ENCODE data around the gene RAPGEF1. TPM values are rescaled to one million over a fixed set of nuclear protein-coding genes. Genes with fewer than 3 reads are reported as not detected.

RAPGEF1 gene
- total RNA-seq, 2 experiments from 2014 or later = 118 to 243 TPM

DNA sequence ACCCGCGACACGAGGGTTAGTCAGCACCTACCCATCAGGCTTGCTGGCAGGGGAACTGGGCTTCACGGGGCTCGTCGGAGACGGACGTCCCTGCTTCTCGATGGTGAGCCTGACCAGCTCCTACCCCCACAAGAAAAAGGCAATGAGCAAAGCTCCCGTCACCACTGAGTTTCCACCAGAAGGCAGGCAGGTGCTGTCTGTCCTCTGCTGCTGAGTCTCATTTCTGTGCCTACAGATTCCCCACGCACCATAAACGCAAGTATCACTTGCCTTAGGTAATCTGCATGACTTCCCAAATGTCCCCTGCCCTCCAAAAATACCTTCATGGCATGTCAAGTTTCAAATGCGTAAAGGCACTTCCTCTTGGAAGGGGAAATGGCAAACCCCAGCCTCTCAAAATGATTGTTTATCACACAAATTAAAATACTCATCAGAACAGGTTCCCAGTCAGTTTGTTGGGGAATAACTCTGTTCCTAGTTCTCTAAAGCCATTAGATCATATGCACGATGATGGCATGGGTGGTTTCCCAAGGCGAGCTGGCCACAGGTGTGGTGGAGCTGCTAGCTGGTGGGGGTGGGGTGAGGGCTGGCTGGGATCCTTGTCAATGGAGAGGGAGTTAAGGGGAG is 109.6 kb downstream of the RAPGEF1 start:
- ChIA-PET CTCF (ENCODE audit: unreplicated experiment) (interaction anchor here (0.6 kb wide), 2 partner anchors 93 to 149 kb away, joined by 3 to 5 read pairs; no protein-coding TSS in a partner anchor), POLR2A (interaction anchor here (1.0 to 1.1 kb wide), 2 partner anchors 11 to 66 kb away, joined by 3 to 4 read pairs; no protein-coding TSS in a partner anchor)

DNA sequence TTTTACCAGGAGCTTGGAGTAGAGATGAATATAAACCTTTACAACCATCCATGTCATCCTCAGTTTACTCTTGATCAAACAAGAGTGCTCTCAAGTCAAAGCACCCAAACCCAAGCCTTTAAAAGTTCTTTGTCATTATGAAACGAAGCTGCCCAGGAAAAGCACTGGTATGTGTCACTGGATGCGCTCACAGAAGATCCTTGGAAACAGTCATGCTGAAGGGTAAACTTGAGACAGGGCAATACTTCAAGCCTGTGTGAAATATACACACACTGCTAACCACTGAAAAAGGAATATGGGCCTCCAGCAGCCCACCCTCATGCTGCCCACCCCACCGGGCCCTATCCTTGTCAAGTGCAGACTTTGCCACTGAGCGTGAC is 110.1 kb downstream of the RAPGEF1 start:
- Histone ChIP-seq H4K20me1 (ENCODE audit: insufficient read depth, low read length) (0 out of 2 replicates have a peak, but pooled peaks cover 3% of the 10 kb centered on the region), H3K4me2 (ENCODE audit: low read length) (no peak overlapping the region), H3K4me3 (ENCODE audit: low read depth, low read length, poor library complexity, severe bottlenecking) (no peak overlapping the region), H2AFZ (ENCODE audit: low read length) (no peak overlapping the region), H3K9me2 (ENCODE audit: insufficient read depth, low read length) (no peaks in the 10 kb centered on the region), H3K4me1 (ENCODE audit: insufficient read depth, low read length, poor library complexity, severe bottlenecking) (peaks cover 31% of the 10 kb centered on the region), H3K79me2 (ENCODE audit: insufficient read depth, low read depth, low read length) (peaks cover 26% of the 10 kb centered on the region; the same call in 1 of the 2 replicates), H3K9me3 (ENCODE audit: low read length) (no peaks in the 10 kb centered on the region), H3K27ac (ENCODE audit: low read depth, low read length, poor library complexity, severe bottlenecking) (no peak overlapping the region), H3K36me3 (ENCODE audit: insufficient read depth, low read length) (peaks cover 93% of the 10 kb centered on the region)
- POLR2A ChIA-PET = no interaction called here
- TF ChIP-seq, protein P1, sequence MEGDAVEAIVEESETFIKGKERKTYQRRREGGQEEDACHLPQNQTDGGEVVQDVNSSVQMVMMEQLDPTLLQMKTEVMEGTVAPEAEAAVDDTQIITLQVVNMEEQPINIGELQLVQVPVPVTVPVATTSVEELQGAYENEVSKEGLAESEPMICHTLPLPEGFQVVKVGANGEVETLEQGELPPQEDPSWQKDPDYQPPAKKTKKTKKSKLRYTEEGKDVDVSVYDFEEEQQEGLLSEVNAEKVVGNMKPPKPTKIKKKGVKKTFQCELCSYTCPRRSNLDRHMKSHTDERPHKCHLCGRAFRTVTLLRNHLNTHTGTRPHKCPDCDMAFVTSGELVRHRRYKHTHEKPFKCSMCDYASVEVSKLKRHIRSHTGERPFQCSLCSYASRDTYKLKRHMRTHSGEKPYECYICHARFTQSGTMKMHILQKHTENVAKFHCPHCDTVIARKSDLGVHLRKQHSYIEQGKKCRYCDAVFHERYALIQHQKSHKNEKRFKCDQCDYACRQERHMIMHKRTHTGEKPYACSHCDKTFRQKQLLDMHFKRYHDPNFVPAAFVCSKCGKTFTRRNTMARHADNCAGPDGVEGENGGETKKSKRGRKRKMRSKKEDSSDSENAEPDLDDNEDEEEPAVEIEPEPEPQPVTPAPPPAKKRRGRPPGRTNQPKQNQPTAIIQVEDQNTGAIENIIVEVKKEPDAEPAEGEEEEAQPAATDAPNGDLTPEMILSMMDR (conservative IDR thresholded peaks at IDR 0.05; ENCODE audit: low read length) = no peak
- no peak for TF ChIP-seq EZH2phosphoT487 (IDR thresholded peaks at IDR 0.05; ENCODE audit: borderline replicate concordance, low read depth, low read length)
- DNase-seq (ENCODE audit: low spot score) = no peak
- CTCF ChIA-PET (ENCODE audit: unreplicated experiment) = interaction anchor here (0.6 kb wide), 1 partner anchor 92 kb away, joined by 3 read pairs; no protein-coding TSS in a partner anchor
- BruUV-seq (replicated peaks) = no TSS peak
- intact Hi-C loops (cut with micrococcal nuclease; ENCODE audit: unreplicated experiment) = no loop called here

More for the DNA sequence above, 109.6 kb downstream of the RAPGEF1 start:
- Histone ChIP-seq H3K9me2 (ENCODE audit: insufficient read depth, low read length) (no peaks in the 10 kb centered on the region), H3K79me2 (ENCODE audit: insufficient read depth, low read depth, low read length) (peaks cover 26% of the 10 kb centered on the region; the same call in 1 of the 2 replicates), H3K4me1 (ENCODE audit: insufficient read depth, low read length, poor library complexity, severe bottlenecking) (peaks cover 31% of the 10 kb centered on the region), H2AFZ (ENCODE audit: low read length) (no peak overlapping the region), H3K4me2 (ENCODE audit: low read length) (peak overlapping the region; percentile 14; the same call in 1 of the 2 replicates), H3K27ac (ENCODE audit: low read depth, low read length, poor library complexity, severe bottlenecking) (peak overlapping the region; percentile 30), H3K4me3 (ENCODE audit: low read depth, low read length, poor library complexity, severe bottlenecking) (no peak overlapping the region), H3K9me3 (ENCODE audit: low read length) (no peaks in the 10 kb centered on the region), H3K36me3 (ENCODE audit: insufficient read depth, low read length) (peaks cover 93% of the 10 kb centered on the region), H4K20me1 (ENCODE audit: insufficient read depth, low read length) (0 out of 2 replicates have a peak, but pooled peaks cover 3% of the 10 kb centered on the region)
- DNase-seq (ENCODE audit: low spot score) = no peak
- TF ChIP-seq, protein P1 (conservative IDR thresholded peaks at IDR 0.05; ENCODE audit: low read length) = no peak
- TF ChIP-seq EZH2phosphoT487 (IDR thresholded peaks at IDR 0.05; ENCODE audit: borderline replicate concordance, low read depth, low read length) = no peak
- intact Hi-C loops (cut with micrococcal nuclease; ENCODE audit: unreplicated experiment) = no loop called here
- no TSS peak for BruUV-seq (replicated peaks)

GRCh38 chr9:131629226-131629500 is 110.7 kb downstream of the RAPGEF1 start:
- no peak overlapping the region for H3K4me3 ChIP-seq (ENCODE audit: low read depth, low read length, poor library complexity, severe bottlenecking)
- no peaks in the 10 kb centered on the region for H3K9me2 ChIP-seq (ENCODE audit: insufficient read depth, low read length)
- peaks cover 26% of the 10 kb centered on the region; the same call in 1 of the 2 replicates for H3K79me2 ChIP-seq (ENCODE audit: insufficient read depth, low read depth, low read length)
- H3K36me3 ChIP-seq (ENCODE audit: insufficient read depth, low read length) = peaks cover 94% of the 10 kb centered on the region
- BruUV-seq (replicated peaks) = no TSS peak
- H4K20me1 ChIP-seq (ENCODE audit: insufficient read depth, low read length) = 0 out of 2 replicates have a peak, but pooled peaks cover 3% of the 10 kb centered on the region
- H3K4me2 ChIP-seq (ENCODE audit: low read length) = no peak overlapping the region
- H3K9me3 ChIP-seq (ENCODE audit: low read length) = no peaks in the 10 kb centered on the region
- H3K4me1 ChIP-seq (ENCODE audit: insufficient read depth, low read length, poor library complexity, severe bottlenecking) = peaks cover 31% of the 10 kb centered on the region
- TF ChIP-seq, protein P1 (conservative IDR thresholded peaks at IDR 0.05; ENCODE audit: low read length) = no peak
- TF ChIP-seq EZH2phosphoT487 (IDR thresholded peaks at IDR 0.05; ENCODE audit: borderline replicate concordance, low read depth, low read length) = no peak
- ChIA-PET CTCF (ENCODE audit: unreplicated experiment) (interaction anchor here (0.6 kb wide), 1 partner anchor 16 kb away, joined by 3 read pairs; no protein-coding TSS in a partner anchor), POLR2A (no interaction called here)
- intact Hi-C loops (cut with micrococcal nuclease; ENCODE audit: unreplicated experiment) = no loop called here
- no peak for DNase-seq (ENCODE audit: low spot score)
- no peak overlapping the region for H3K27ac ChIP-seq (ENCODE audit: low read depth, low read length, poor library complexity, severe bottlenecking)
- no peak overlapping the region for H2AFZ ChIP-seq (ENCODE audit: low read length)
